Sigmoid colon (tissue), 7 donors: Measurements from ENCODE around the gene ABCB8. TPM values are rescaled to one million over a fixed set of nuclear protein-coding genes. Genes with fewer than 3 reads are reported as not detected.

ENCODE experiments used
- DNase-seq: peaks from one replicate; pipeline ENCODE4 v3.0.0-alpha.2; 2019
- H3K27ac ChIP-seq, 4 donors: fragments of 200-600 bp; sonication (generic); one replicate each; pipeline ENCODE4 v1.5.1; 2016 to 2019; ENCODE audit warnings: mild to moderate bottlenecking in 1 of 4
- H3K27me3 ChIP-seq, 3 donors: fragments of 200-600 bp; sonication (generic); one replicate each; pipeline ENCODE4 v1.5.1; 2019; ENCODE audit warnings: mild to moderate bottlenecking in 1 of 3
- H3K36me3 ChIP-seq, 4 donors: fragments of 200-600 bp; sonication (generic); one replicate each; pipeline ENCODE4 v1.5.1; 2016 to 2019
- H3K4me1 ChIP-seq, 4 donors: fragments of 200-600 bp; sonication (generic); one replicate each; pipeline ENCODE4 v1.5.1; 2017 to 2019
- H3K4me3 ChIP-seq, 4 donors: fragments of 200-600 bp; sonication (generic); one replicate each; pipeline ENCODE4 v1.5.1; 2017 to 2019; ENCODE audit warnings: mild to moderate bottlenecking in 2 of 4, moderate library complexity in 1 of 4
- H3K9me3 ChIP-seq, 4 donors: fragments of 200-600 bp in 3 of 4; sonication (generic) in 3 of 4; one replicate each; pipeline versions ENCODE4 v1.5.1 to v1.6.1; 2013 to 2019
- CTCF ChIP-seq, 4 experiments: fragments of 450-650 bp in 3 of 4; fragments of 200-600 bp in 1 of 4; IDR thresholded peaks; one replicate each; pipeline ENCODE4 v1.5.1; 2016 to 2019; ENCODE audit warnings: antibody characterized with exemption in 4 of 4, mild to moderate bottlenecking in 3 of 4, moderate library complexity in 2 of 4
- EP300 ChIP-seq, 4 donors: sonication (generic); formaldehyde crosslinking; IDR thresholded peaks; one replicate each; pipeline ENCODE4 v1.6.1; 2017; ENCODE audit warnings: antibody characterized with exemption in 4 of 4
- POLR2A ChIP-seq, 2 donors: fragments of 450-650 bp; IDR thresholded peaks; one replicate each; pipeline ENCODE4 v1.6.1; 2016; ENCODE audit warnings: antibody characterized with exemption in 2 of 2, mild to moderate bottlenecking in 2 of 2, moderate library complexity in 2 of 2
- POLR2AphosphoS5 ChIP-seq, 4 donors: sonication (generic); formaldehyde crosslinking; IDR thresholded peaks; one replicate each; pipeline ENCODE4 v1.6.1; 2017; ENCODE audit warnings: antibody characterized with exemption in 4 of 4
- WGBS, 2 donors: extraction: QIAGEN DNeasy Blood & Tissue Kit; methylation state at CpG; one replicate each; pipeline ENCODE4 v1.1.7; 2013; 5-methylcytosine and 5-hydroxymethylcytosine counted together
- intact Hi-C: fragments of 100-400 bp; cut with DNase I; formaldehyde crosslinking; loops from one replicate; pipeline ENCODE4 v1.15.1; 2023
- polyA plus RNA-seq, 3 donors: library from polyadenylated mRNA; stranded (reverse); fragments of 200-250 nt; gene quantifications; one replicate each; pipeline ENCODE4 v1.2.3, GENCODE V29; 2013
- total RNA-seq, 4 donors: library from RNA; depleted of rRNA; stranded (reverse); fragments of >200 nt; gene quantifications; one replicate each; pipeline ENCODE4 v1.1.0, GENCODE V29; 2016
- donor health status: healthy with polysubstance abuse.
- donor health status: Bipolar disorder and iron deficiency.
- donor health status: healthy.

Gene ABCB8
- total and polyA plus RNA-seq, 7 donors: 3.0 to 32.8 (median 18.3) TPM

- Histone ChIP-seq H3K36me3 (peaks cover 3 to 30% (median 17%) of the 10 kb centered on the region in 4 donors), H3K27me3 (no peaks in the 10 kb centered on the region), H3K4me3 (peak overlapping the region; percentile 68 to 91 (median 78)), H3K9me3 (no peaks in the 10 kb centered on the region), H3K27ac (peak overlapping the region; percentile 86 to 96 (median 93)), H3K4me1 (peaks cover 0 to 63% (median 56%) of the 10 kb centered on the region in 4 donors)
- no peak for TF ChIP-seq CTCF (IDR thresholded peaks at IDR 0.05)
- TF ChIP-seq EP300 (IDR thresholded peaks at IDR 0.05): no peak
- TF ChIP-seq POLR2AphosphoS5 (IDR thresholded peaks at IDR 0.05): no peak
- TF ChIP-seq POLR2A (IDR thresholded peaks at IDR 0.05): no peak
- intact Hi-C loops: no loop called here
- DNase-seq: no peak
- WGBS, 2 donors: 71 to 80% methylated on average over 33 of the region's 33 CpGs
Observed at GRCh38 chr7:151061213-151062110, 33.2 kb downstream of the ABCB8 start.

DNA sequence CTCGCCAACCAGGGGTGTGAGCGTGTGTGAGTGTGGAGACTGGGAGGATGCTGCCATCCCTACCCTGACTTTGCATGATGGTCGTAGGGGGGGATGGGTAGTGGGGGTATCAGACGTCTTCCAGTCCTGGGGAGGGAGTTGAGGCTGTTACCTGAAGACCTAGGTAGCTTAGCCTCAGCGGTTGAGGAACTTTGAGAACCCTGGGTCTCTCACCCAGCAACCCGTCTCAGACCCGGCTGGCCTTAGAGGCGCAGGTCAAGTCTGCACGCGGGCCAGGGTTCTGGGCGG is 33.8 kb downstream of the ABCB8 start:
- DNase-seq: no peak
- intact Hi-C loops: no loop called here
- Histone ChIP-seq H3K36me3 (peaks cover 9 to 36% (median 23%) of the 10 kb centered on the region in 4 donors), H3K4me3 (peak overlapping the region in 1 of 4 donors; percentile 68), H3K9me3 (no peaks in the 10 kb centered on the region), H3K27ac (peak overlapping the region; percentile 86 to 96 (median 93)), H3K27me3 (no peaks in the 10 kb centered on the region), H3K4me1 (peaks cover 0 to 58% (median 51%) of the 10 kb centered on the region in 4 donors)
- TF ChIP-seq CTCF (IDR thresholded peaks at IDR 0.05): no peak
- no peak for TF ChIP-seq POLR2AphosphoS5 (IDR thresholded peaks at IDR 0.05)
- TF ChIP-seq EP300 (IDR thresholded peaks at IDR 0.05): no peak
- no peak for TF ChIP-seq POLR2A (IDR thresholded peaks at IDR 0.05)
- WGBS, 2 donors: 26 to 70% methylated on average over 11 of the region's 11 CpGs

DNA sequence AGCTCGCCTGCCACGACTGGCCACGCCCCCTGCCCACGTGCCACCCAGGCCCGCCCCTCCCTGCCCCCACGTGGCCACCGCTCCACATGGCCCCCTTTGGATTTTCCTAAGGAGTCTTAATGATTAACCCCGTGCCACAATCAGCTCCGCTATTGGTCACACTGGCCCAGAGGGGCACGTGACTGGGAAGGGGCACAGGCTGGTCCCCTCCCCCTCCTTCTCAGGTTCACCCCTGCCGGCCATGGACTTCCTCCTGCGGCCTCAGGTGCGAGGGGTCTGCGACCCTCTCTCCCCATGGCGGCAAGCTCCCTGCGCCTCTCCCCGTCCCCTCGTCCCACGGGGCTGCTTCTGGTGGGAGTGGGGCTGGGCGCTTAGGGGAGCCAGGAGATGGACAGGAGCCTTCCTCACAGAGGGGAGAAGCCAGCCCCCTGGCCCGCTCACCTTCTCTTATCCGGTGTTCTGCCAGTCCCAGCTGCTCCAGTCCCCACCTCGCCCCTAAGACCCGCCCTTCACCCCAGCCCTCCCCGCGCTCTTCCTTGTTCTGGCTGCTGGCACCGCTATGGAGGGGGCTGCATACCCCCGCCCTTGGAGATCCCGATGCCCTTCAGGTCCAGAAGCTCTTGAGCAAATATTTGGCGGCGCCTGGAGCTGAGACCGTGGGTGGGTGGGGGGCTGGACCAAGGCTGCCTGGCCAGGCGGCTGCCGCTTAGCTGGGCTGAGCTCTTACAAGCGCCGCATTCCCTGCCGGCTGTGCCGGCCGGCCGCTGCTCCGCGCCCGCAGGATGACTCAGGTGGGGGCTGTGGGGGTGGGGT is 34.4 kb downstream of the ABCB8 start:
- intact Hi-C loops: no loop called here
- H3K4me1 ChIP-seq: peaks cover 0 to 54% (median 47%) of the 10 kb centered on the region in 4 donors

GRCh38 chr7:151063212-151063561 is 34.9 kb downstream of the ABCB8 start:
- WGBS, 2 donors: 18 to 58% methylated on average over 11 of the region's 11 CpGs
- peak; percentile 91 for DNase-seq
- TF ChIP-seq POLR2AphosphoS5 (IDR thresholded peaks at IDR 0.05) (peak in 1 of 4 donors; percentile 47), EP300 (IDR thresholded peaks at IDR 0.05) (no peak)
- H3K27ac ChIP-seq: peak overlapping the region; percentile 86 to 96 (median 93)
- H3K9me3 ChIP-seq: no peaks in the 10 kb centered on the region
- no peaks in the 10 kb centered on the region for H3K27me3 ChIP-seq
- peaks cover 0 to 53% (median 47%) of the 10 kb centered on the region in 4 donors for H3K4me1 ChIP-seq
- intact Hi-C loops: no loop called here
- H3K36me3 ChIP-seq: peaks cover 15 to 47% (median 34%) of the 10 kb centered on the region in 4 donors
- H3K4me3 ChIP-seq: peak overlapping the region in 3 of 4 donors; percentile 31 to 68 (median 34)

More for the DNA sequence above, 34.4 kb downstream of the ABCB8 start:
- Histone ChIP-seq H3K9me3 (no peaks in the 10 kb centered on the region), H3K36me3 (peaks cover 15 to 42% (median 28%) of the 10 kb centered on the region in 4 donors), H3K27ac (peak overlapping the region; percentile 86 to 96 (median 93)), H3K27me3 (no peaks in the 10 kb centered on the region), H3K4me3 (peak overlapping the region in 3 of 4 donors; percentile 31 to 68 (median 34))
- DNase-seq: peak; percentile 80
- TF ChIP-seq POLR2AphosphoS5 (IDR thresholded peaks at IDR 0.05) (no peak), CTCF (IDR thresholded peaks at IDR 0.05) (no peak), POLR2A (IDR thresholded peaks at IDR 0.05) (no peak), EP300 (IDR thresholded peaks at IDR 0.05) (no peak)
- WGBS, 2 donors: 17 to 59% methylated on average over 43 of the region's 43 CpGs

DNA sequence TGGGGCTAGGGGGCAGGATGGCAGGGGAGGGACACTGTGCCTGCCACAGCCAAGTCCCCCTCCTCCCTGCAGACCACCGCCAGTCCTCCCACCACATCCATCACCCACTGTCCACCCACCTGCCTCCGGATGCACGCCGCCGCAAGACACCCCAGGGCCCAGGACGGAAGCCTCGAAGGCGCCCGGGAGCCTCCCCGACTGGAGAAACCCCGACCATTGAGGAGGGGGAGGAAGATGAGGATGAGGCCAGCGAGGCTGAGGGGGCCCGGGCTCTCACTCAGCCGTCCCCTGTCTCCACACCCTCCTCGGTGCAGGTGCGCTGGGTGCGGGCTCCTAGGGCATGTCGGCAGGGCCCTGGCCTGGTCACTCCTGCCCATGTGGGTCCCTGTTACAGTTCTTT is 36.2 kb downstream of the ABCB8 start:
- H3K4me3 ChIP-seq: no peak overlapping the region
- no peaks in the 10 kb centered on the region for H3K27me3 ChIP-seq
- peaks cover 0 to 42% (median 38%) of the 10 kb centered on the region in 4 donors for H3K4me1 ChIP-seq
- peak overlapping the region in 1 of 4 donors; percentile 1 for H3K27ac ChIP-seq
- TF ChIP-seq POLR2A (IDR thresholded peaks at IDR 0.05) (no peak), POLR2AphosphoS5 (IDR thresholded peaks at IDR 0.05) (no peak), EP300 (IDR thresholded peaks at IDR 0.05) (no peak), CTCF (IDR thresholded peaks at IDR 0.05) (no peak)
- intact Hi-C loops: no loop called here
- DNase-seq: no peak
- H3K36me3 ChIP-seq: peaks cover 16 to 60% (median 42%) of the 10 kb centered on the region in 4 donors
- 96 to 97% methylated on average over 18 of the region's 18 CpGs for WGBS, 2 donors
- H3K9me3 ChIP-seq: no peaks in the 10 kb centered on the region
